Stimulated activated CD4-positive, alpha-beta T cell treated with anti-CD3 and anti-CD28 coated beads, Interleukin-1b, Interleukin-23, amount 100 ng/mL, for 1 hour (primary cell): ENCODE measurements around the gene FKBP11.

Experiments
- DNase-seq, 2 donors: peaks; one replicate each; pipeline ENCODE4 v3.0.0-alpha.2; 2020; ENCODE audit warnings: low read depth in 2 of 2

The FKBP11 gene

GRCh38 chr12:48956279-48957140 is 31.2 kb upstream of the FKBP11 start:
- DNase-seq, result no peak

- DNase-seq, result no peak
Observed at GRCh38 chr12:48954841-48955501, 29.7 kb upstream of the FKBP11 start.

- no peak for DNase-seq
Observed at GRCh38 chr12:48954061-48954460, 28.8 kb upstream of the FKBP11 start.

- DNase-seq, result no peak
Observed at GRCh38 chr12:48952691-48953090, 27.4 kb upstream of the FKBP11 start.

- DNase-seq, result no peak
Observed at GRCh38 chr12:48947727-48948126, 22.4 kb upstream of the FKBP11 start.

GRCh38 chr12:48946943-48947342 is 21.7 kb upstream of the FKBP11 start:
- no peak for DNase-seq

- DNase-seq, result no peak
Observed at GRCh38 chr12:48946205-48946604, 20.9 kb upstream of the FKBP11 start.

- no peak for DNase-seq
Observed at GRCh38 chr12:48943221-48943620, 17.9 kb upstream of the FKBP11 start.

- DNase-seq, result no peak
Observed at GRCh38 chr12:48940181-48940580, 14.9 kb upstream of the FKBP11 start.

GRCh38 chr12:48938805-48939204 is 13.5 kb upstream of the FKBP11 start:
- no peak for DNase-seq

- DNase-seq, result no peak
Observed at GRCh38 chr12:48937170-48937569, 11.9 kb upstream of the FKBP11 start.

- peak; percentile 68 to 81 for DNase-seq
Observed at GRCh38 chr12:48936379-48936979, 11.2 kb upstream of the FKBP11 start.

GRCh38 chr12:48934312-48934706 is 9.0 kb upstream of the FKBP11 start:
- DNase-seq, result no peak

- DNase-seq, result no peak
Observed at GRCh38 chr12:48933664-48934311, 8.5 kb upstream of the FKBP11 start.

GRCh38 chr12:48932878-48933277 is 7.6 kb upstream of the FKBP11 start:
- no peak for DNase-seq

- no peak for DNase-seq
Observed at GRCh38 chr12:48930475-48930874, 5.2 kb upstream of the FKBP11 start.

- no peak for DNase-seq
Observed at GRCh38 chr12:48929551-48929950, 4.3 kb upstream of the FKBP11 start.

GRCh38 chr12:48927261-48927660 is 2.0 kb upstream of the FKBP11 start:
- no peak for DNase-seq

GRCh38 chr12:48924617-48925303 is 532 bp downstream of the FKBP11 start:
- peak; percentile 38 to 56 for DNase-seq

GRCh38 chr12:48923117-48923516 is 2.2 kb downstream of the FKBP11 start:
- DNase-seq, result no peak

GRCh38 chr12:48917857-48918537 is 7.3 kb downstream of the FKBP11 start:
- DNase-seq, result no peak
